Anterior cingulate cortex (tissue), 58 donors: ENCODE data around the gene BICC1.

Experiments used
- DNase-seq, 58 donors: peaks; one replicate each; lab custom pipeline; 2025; lab: John Stamatoyannopoulos, UW

Gene BICC1

DNA sequence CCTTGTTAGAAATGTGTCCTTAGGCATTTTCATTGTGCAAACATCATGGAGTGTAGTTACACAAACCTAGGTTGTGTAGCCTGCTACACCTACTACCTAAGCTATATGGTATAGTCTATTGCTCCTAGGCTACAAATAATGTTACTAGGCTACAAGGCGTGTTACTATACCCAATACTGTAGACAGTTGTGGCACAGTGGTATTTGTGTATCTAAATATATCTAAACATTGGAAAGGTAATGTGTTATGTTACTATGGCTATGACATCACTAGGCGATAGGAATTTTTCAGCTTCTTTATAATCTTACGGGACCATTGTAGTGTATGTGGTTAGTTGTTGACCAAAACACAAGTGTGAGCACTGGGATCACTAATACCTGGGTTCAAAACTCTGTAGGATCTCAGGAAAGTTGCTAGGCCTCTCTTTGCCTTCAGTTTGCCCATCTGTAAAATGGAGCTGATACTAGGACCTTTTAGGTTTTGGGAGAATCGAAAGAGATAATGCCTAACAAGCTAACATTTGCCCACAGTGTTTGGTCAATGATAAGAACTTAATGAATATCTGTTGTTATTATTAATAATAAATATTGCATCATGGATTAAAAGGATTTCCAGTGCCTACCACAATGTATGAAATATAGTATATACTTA lies 2.7 kb downstream of the BICC1 start:
- no peak for DNase-seq

DNA sequence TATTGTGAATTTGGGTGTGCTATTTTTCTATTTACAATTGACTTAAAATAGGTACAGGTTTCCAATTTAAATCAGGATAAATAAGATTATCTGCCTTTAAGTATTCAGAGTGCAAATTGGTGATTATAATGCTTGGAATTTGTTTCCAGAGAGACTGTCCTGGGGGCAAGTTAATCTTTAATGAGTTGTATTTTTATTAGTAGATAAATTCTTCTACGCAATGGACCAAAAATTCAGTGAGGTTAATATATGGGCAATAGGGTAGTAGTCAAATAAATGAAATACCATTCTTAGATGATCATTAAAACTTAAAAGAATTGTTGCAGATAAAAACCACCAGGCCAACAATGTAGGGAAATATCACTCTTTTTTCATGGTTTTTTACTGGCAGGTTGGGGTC lies 3.4 kb downstream of the BICC1 start:
- DNase-seq: no peak

DNA sequence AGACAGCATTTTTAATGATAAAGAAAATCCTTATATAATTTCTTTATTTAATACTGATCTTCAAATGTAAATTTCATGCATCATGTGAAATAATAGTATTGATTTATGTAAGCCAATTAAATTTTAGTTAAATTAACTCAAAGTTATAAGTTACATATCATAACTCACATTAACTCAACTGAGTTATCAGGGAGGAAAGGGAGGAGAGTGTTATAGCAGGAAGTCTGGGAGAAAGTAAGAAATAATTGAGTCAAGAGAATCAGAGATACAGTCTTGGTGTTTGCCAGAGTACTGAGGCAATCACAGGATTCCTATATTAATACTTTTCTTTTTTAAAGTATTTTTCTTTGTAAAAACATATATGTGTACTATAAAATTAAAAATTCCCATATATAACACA lies 4.0 kb downstream of the BICC1 start:
- no peak for DNase-seq

DNA sequence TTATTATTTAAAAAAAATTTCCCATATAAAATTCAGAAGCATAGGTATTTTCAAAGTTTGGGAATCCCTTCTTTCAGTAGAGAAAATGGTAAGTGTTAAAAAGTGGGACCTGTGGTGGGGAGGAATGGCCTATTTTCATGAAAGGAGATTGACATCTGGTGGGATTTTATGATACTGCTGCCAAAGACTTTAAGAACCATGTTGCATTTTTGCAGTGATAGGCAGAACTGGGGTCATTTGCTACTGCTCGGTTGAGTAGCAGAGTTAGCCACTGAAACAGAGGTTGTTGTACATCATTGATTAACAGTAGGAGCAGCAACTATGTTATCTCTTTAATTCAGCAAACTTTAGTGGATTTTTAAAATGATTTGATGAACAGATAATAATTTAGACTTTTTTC lies 4.4 kb downstream of the BICC1 start:
- DNase-seq: no peak

DNA sequence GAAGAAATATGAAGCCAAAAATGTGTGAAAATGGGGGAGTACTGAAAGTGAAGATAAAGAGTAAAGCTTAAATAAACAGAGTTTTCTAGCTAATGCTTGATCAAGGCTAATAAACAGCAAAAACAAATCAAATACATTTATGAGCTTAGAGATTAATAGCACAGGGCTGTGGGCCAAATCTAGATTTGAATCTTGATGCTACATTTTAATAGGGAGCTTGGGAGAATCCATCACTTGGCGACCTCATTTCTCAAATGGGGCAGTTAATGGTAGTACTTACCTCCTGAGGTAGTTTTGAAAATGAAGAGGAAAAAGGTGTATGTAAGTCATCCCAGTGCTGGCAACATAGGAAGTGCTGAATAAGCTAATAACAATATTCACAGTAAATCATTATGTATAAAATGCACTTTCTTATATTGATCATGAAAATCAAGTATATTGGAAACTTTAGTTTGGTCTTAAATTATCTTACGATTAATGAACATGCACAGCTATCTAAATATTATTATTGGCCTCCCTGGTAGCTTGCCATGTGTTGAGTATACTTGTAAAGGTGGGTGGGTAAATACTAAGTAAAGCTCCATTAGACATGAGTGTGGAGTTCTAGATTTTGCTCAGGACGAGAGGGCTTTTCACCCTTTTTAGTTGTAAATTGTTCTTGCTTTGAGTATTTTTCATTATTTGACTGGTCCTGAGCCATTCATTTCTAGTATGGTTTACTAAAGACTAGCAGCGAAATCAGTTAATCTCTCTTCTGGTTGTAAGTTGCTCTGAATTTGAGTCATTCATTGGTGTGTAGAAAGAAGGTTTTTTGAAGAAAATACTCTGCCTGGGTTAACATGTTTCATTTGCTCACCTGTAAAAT lies 5.1 kb downstream of the BICC1 start:
- DNase-seq: no peak

DNA sequence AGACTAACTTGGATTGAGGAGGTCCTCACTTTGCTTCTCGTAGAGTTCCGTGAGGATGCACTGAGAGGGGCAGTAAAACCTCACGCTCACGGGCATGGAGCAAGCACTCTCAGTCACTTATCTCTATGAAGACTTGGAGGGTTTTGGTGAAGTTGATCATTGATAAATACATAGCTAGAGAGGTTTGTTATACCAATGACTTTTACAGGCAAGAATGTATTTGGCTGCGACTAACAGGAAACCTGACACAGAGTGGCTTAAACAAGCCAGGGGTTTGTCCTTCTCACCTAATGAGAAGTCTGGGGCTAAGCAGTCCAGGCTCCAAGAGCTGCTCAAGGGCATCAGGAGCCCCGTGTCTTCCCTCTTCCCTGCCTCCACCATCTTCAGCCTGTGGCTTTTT lies 6.1 kb downstream of the BICC1 start:
- no peak for DNase-seq

DNA sequence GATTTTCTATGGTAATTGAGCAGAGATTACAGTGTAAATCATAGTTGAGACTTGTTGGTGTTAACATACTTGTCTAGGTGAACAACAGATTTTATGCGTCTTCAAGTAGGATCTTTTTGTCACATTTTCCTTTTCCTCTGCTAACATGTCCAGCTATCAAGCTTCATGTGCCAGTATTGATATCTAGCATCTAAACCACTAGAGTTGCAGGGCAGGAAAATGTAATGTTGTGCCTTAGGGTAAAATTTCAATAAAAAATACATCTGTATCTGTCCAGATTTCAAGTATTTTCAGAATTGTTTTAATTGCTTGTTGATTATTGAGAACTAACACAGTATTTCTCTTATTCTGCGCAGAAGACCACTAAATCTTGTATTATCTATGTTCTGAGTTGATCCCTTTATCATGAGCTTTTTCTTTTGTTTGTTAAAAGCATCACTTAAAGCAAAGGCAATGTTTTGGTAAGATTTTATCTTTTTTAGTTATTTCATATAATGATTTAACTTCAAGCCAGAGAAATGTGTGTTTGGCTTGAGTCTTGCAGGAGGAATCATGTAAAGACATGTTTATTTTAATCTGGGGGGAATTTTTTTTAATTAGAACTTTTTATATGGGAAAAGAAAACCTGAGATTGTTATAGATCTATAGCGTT lies 16.5 kb downstream of the BICC1 start:
- no peak for DNase-seq

DNA sequence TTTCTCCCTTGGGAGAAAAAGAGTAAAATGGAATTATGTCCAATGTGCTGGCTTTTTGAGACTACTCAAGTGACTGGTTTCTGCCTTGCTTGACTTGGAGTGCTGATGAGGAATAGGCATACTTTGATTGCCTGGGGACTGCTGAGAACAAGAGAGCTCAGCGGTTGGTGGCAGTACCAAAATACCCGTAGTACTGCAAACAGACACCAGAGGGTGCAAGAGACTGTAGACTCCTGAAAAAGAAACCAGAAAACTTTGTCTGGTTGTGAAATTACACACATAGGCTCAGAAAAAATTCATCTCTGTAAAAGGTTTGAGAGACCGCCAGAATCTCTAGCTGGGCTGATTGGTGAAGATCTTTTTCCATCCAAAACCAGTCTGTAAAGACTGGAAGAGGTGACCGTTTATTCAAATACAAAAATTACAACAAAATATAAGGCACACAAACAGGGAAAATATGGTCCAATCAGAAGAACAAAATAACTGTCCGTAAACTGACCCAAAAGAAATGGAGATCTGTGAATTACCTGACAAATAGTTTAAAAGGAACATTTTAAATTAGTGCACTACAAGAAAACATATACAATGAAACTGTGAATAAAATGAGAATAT lies 18.5 kb downstream of the BICC1 start:
- peak in 19 of 58 donors; percentile 0 to 43 (median 11) for DNase-seq

DNA sequence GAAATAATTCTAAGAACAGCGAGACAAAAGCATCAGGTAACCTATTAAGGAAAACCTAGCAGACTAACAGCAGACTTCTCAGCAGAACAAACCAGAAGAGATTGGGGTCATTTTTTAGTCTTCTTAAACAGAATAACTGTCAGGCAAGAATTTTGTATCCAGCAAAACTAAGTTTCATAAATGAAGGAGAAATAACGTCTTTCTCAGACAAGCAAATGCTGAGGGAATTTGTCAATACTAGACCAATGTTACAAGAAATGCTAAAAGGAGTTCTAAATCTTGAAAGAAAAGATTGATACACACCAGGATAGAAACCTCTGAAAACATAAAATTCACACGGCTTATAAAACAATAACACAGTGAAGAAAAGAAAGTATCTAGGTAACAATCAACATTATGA lies 22.6 kb downstream of the BICC1 start:
- no peak for DNase-seq

DNA sequence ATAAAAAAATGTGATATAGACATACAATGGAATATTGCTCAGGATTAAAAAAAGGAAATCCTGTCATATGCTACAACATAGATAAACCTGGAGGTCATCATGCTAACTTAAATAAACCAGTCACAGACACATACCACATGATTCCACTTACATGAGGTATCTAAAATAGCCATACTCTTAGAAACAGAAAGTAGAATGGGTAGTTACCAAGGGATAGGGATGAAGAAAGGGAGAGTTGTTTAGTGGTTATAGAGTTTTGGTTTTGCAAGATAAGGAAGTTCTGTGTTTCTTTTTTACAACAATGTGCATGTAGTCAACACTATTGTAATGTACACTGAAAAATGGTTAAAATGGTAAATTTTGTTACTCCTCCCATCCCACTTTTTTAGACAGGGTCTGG lies 30.5 kb downstream of the BICC1 start:
- DNase-seq: no peak

DNA sequence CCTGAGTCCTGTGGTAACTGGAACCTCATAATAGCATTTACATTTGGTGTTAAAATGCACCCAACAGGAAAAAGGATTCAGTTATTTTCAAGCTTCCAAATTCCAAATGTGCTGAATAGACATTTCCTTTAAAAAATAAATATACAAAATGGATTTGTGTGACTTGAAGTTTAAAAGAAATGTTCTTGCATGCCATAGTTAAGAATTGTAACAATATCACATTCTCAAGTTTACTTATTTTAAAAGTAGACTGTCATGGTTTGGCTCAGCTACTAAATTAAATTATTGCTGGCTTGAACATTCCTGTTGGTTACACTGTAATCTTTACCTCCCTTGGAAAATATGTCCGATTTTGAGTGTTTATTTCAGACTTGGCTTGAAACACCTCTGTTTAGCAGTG lies 31.5 kb downstream of the BICC1 start:
- no peak for DNase-seq

DNA sequence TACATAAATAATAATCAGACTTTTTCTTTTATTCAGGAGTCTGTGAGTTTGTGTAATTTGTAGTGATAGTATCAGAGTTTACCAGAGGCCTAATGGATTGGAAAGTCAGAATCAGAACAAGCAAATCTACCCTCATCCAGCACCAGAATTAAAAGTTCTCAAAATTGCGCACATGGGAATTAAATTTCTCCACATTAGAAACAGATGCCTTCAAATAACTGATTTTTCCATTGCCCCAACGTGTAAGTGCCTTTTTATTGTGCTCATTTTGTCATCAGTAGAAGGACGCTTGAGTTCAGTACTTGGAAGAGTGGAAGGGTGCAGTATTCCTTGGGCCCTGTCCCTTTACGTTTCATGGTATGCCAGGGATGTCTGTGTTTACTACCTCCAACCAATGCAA lies 32.8 kb downstream of the BICC1 start:
- no peak for DNase-seq

DNA sequence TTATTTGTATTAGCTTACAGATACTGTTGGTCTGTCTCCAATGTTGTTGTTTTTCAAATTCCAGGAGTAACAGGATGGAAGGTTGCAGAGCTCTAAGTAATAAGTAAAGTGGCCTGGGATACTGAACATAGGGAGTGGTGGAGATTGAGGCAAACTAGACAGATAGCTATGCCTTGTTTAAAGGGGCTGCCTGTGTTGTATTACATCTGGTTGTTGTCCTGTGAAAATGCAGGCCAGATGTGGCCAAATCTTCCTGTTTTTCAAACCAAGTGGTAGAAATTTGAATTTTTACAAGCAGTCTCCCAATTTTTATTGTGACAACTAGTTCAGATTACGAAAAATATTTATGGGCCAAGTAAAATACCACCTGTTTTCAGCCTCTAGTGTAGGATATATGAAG lies 33.5 kb downstream of the BICC1 start:
- DNase-seq: no peak

DNA sequence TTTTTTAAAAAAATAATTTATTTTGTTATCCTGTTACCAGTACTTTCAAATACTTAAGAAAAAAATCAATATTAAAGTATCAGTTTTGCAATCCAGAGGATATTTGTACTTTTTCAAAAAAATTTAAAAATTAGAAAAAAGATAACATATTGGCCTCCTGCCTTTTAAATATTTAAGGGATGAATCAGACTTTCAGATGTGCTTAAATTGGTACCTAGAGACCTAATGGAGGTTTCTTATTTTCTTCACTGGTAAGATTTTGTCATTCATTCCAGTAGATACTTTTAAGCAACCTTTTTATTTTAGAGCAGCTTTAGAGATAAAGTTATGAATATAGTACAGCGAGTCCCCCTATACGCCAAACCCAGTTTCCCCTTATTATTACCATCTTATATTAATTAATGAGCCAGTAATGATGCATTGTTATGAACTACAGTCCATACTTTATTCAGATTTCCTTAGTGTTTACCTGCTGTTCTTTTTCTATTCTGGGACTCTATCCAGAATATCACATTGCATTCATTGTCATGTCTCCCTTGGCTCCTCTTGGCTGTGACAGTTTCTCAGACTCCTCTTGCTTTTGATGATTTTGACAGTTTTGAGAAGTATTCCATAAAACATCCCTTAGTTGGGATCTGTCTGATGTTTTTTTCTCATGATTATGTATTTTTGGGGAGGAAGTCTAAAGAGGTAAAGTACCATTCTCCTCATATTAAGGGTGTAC lies 34.2 kb downstream of the BICC1 start:
- DNase-seq: no peak

DNA sequence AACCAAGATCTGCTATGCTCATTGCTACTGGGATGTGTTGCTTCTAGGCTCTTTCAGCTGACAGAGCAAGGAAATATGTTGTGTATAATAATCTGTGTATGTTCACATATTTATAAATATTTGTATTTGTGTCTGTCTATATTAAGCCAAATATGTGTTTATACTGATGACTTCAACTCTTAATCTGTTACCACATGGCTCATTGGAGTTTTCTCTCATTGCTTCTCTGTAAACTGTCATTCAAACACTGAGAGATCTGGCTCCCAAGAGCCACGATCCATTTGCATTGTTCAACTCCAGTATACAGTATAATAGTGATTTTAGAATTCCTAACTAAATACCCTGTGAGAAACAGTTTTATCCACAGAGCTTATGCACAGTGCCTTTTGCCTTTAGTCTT lies 35.3 kb downstream of the BICC1 start:
- DNase-seq: no peak

DNA sequence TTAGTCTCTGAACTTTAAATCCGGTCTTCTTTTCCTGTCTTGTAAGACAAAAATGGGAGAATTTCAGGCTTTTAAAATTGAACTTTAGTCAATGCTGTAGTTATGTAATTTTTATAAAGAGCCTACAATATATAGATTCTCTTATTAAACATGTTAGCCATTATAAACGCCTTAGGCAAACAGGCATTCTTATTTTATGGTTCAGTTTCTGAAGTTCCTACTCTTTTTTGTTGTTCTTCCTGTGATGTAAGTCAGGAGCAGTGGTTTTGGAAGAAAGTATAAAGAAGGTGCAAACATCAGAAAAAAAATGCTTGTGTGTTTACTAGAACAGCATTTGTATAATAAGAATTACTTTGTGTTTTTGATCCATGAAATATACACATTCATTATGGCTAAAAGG lies 41.6 kb downstream of the BICC1 start:
- no peak for DNase-seq

DNA sequence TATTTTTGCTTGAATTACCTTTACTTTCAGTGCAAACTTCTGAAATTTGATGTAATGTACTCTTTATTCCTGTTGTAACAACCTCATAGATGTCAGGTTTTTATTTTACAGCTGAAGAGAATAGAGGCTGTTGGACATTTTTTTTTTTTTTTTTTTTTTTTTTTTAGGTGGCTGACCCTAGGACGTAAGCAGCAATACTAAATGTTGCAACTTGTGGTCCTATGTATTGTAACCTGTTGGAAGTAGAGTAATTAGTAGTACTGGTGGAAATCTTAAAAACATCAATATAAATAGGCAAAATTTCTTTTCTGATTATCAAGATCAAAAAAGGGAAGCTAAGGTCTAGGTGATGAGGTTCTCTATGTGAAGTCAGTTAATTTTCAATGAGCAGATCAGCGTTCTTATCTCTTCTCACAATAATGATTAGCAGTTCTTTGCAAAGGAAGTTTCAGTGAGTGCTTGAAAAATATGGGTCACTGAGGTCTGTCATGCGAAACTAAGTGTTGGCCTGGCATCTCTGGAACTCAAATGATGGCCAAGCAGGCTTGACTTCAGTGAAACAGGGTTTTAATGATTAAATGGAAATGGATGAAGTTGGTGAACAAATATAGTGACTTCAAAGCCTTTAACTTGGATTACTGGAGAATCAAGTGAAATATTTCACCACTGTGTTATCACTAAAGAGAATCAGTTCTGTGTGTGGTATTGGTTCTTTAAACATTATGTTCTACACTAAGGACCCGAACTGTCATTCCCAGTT lies 42.7 kb downstream of the BICC1 start:
- DNase-seq: no peak

DNA sequence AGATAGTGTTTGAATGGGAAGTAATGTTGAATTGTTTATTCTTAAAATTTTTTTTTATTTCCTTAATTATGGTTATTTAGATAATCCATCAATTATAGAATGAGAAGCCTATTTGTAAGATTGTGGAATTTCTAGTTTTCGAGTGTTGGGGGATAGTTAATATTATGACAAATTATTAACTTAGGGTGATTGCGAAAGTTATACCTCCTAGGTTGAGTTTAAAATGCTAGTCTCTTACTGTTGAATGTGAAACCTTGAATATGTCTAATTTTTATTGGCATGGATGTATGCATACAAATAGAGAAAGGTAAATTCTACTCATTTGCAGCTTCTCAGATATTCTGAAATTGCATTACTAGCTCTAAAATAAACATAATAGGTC lies 43.2 kb downstream of the BICC1 start:
- DNase-seq: no peak

DNA sequence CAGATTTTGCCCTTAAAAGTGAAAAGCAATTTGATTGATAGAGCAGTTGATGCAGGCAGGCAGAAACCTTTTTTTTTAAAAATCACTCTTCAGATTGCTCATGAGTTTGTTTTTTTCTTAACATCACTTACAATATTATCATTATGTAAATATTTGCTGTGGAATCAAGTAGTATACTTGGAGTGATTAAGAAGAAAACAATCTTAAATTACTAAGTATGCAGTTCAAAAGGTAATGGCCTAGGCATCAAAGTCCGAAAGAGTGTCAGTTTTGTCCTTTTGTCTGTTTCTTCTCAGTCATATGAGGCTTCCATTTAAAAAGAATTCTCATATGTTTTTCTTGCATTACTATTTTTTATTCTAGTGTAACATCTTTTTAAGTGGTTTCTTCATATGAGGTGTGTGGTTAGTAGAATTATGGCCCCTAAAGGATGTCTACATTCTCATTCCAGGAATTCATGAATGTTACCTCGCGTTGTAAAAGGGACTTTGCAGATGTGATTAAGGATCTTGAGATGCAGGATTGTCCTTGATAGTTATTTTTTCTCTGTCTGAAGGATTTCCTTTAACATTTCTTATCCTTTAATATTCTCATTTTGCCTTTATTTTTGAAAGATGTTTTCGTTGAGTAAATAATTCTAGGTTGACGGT lies 44.0 kb downstream of the BICC1 start:
- DNase-seq: no peak
